Measurements from ENCODE around the gene MFRP.

MFRP gene

DNA sequence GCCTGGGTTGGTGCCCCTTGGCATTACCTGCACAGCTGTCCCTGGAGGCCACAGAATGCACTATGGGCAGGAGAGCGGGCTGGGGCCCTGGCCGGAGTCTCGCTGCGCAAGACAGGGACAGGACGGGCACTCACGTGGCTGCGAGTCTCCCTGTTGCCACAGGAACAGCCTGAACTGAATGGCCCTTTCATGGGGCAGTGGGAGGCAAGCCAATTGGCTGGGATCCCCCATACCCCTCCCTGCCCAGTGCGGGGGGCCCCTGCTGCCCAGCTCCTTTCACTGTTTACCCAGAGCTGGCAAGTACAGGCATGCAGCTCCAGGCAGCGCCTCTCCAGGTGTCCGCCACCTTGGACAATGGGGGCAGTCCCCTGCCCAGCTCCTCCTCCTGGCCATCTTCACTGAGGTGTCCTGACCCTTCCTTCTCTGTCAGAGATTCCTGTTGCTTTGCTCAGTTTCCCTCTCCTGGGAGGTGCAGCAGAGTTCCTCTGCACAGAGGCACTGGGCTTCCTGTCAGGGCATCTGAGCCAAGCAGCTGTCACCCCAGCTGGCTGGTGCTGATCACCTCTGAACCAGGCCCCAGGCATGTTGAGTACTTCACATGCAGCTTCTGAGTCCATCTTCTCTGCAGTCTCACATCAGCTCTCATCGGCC, 29.8 kb upstream of the MFRP start:
- DNase-seq (ENCODE audit: insufficient read length, low spot score) (peak; percentile 8), FAIRE-seq (no peak)
- TF ChIP-seq, protein P1, sequence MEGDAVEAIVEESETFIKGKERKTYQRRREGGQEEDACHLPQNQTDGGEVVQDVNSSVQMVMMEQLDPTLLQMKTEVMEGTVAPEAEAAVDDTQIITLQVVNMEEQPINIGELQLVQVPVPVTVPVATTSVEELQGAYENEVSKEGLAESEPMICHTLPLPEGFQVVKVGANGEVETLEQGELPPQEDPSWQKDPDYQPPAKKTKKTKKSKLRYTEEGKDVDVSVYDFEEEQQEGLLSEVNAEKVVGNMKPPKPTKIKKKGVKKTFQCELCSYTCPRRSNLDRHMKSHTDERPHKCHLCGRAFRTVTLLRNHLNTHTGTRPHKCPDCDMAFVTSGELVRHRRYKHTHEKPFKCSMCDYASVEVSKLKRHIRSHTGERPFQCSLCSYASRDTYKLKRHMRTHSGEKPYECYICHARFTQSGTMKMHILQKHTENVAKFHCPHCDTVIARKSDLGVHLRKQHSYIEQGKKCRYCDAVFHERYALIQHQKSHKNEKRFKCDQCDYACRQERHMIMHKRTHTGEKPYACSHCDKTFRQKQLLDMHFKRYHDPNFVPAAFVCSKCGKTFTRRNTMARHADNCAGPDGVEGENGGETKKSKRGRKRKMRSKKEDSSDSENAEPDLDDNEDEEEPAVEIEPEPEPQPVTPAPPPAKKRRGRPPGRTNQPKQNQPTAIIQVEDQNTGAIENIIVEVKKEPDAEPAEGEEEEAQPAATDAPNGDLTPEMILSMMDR (IDR thresholded peaks at IDR 0.05; ENCODE audit: insufficient read depth, missing control alignments): no peak

DNA sequence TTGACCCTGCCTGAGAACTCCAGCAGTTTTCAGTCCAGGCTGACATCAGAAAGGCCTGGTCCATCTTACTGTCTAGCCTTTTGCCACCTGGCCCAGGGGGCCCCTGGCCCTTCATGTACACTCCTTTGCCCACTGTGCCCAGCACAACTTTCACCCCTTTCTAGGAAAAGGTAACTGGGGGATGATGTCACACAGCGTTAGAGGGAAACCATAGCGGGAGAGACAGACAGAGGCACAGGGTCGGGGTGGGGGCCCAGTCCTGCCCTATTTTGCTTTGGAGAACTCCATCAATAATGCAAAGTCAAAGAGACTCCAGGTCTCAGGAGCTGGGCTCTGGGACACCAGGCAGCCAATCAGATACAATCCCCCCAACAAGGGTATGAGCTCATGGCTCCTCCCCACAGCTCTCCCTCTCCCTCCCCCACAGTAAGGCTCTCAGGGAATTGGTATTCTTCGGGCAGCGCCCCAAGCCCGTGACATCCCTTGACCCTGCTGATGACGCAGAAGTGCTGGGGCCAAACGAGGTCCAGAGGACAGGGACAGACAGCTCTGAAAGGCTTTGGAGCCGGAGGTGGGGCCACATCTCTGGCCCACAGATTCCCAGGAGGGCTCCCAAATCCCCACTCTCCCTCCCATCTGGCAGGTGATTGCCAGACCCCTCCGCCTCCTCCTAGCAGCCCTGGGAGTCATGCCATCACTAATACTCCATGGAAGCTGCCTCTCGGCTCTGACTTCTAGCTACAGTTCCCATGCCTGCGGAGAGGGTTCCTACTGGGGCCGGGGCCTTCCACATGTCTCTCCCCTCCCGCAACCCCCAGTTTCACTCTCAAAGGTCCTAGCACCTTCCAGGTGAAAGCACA, 29.1 kb upstream of the MFRP start:
- FAIRE-seq (no peak), DNase-seq (ENCODE audit: insufficient read length, low spot score) (peak; percentile 17)
- TF ChIP-seq, protein P1 (IDR thresholded peaks at IDR 0.05; ENCODE audit: insufficient read depth, missing control alignments): no peak

DNA sequence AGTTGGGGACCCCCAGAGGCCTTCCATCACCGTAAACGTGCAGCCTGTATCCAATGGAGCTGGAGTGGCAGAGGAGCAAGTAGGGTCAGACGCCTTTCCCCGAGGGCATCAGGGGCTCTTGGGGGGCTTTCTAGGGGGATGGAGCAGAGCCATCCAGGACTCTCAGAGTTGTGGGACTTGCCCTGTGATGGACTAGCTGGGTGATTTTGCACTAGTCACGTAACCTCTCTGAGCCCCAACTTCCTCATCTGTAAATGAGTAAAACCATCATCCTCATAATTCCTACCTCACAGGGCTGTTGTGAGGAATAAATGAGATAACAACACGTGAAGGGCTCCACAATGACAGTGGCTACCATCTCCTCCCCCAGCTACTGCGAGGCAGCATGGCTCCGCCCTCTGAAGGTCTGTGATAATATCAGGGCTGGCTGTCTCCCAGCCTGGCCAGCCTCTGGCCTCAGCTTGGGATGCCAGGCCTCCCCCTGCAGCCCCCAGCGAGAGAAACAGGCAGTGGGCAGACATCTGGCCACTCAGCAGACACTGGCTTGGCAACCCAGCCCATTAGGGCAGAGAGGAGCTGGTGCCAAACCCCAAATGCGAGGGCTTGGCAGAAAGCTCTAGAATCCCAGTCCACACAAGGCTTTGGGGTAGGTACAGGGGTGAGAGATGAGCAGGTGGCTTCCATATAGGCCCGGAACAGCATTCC, 28.3 kb upstream of the MFRP start:
- FAIRE-seq (no peak), DNase-seq (ENCODE audit: insufficient read length, low spot score) (no peak)
- TF ChIP-seq, protein P1 (IDR thresholded peaks at IDR 0.05; ENCODE audit: insufficient read depth, missing control alignments): no peak

DNA sequence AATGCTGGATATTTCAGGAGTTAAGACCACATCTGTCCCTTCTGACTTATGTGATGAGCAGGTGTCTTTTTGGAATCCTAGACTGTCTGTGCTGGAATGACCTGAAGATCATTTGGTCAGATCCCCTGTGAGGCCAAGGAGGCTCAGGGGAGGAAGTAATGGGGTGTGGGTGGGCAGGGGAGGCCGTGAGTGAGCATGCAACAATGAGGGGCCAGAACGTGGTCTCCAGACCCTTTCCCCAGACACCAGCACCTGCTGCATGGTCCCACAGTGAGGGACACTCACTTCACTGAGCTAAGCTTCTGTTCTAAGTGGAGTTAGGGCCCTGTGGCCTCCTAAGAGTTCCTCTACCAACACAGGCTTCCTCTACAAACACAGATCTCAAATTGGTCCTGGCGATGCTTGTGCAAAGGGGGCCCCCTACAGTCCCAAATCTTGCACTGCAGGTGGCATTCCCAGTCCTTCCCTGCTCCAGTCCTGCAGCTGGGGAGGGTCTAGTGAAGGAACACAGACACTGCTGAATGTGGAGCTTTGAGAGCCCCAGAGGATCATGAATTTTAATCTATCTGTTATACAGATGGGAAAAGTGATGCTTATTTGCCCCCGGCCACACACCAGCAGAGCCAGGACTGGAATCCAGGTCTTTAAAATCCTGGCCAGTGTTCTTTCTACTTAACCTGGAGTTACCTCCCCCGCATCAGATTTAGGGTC, 27.6 kb upstream of the MFRP start:
- FAIRE-seq: no peak
- TF ChIP-seq, protein P1 (IDR thresholded peaks at IDR 0.05; ENCODE audit: insufficient read depth, missing control alignments): peak; percentile 97

DNA sequence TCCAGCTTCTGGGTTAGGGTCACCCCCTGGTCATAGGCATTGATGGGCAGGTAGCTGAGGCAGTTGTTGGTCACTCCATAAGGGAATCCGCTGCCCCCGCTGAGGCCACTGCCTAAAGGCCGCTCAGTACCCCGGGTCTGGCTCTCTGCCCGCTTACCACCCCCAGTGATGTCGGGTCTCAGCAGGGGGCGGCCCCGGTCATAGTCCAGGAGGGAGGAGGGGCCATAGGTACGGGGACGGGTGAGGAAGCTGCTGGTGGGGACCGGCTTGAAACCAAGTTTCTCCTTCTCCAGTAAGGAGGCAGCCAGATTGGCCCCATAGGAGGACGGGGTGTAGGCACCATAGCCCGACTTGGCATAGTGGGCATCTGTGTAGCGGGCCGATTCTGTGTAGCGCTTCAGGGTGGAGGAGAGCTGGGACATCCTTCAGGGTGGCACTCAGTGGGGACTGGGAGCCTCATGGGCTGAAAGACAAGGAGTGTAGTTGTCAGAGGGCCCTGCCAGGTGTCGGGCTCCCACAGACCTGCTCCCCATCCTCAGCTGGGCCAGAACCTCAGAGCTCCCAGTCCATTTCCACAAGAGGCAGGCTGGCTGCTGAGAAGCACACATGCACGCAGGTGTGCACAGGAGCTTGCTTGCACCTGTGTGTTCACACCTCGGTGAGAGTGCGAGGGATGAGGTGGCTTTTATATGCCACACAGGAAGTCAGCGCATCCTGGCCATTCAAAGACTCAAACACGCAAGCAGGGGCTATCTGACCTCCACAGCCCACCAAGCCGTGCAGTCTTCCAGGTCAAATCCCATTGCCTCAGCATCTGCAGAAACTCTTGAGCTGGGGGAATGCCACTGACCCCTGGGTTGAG, 26.8 kb upstream of the MFRP start:
- no peak for FAIRE-seq
- DNase-seq (ENCODE audit: insufficient read length, low spot score): no peak
- TF ChIP-seq, protein P1 (IDR thresholded peaks at IDR 0.05; ENCODE audit: insufficient read depth, missing control alignments): no peak

More for the DNA sequence above, 27.6 kb upstream of the MFRP start:
- peak; percentile 10 for DNase-seq (ENCODE audit: insufficient read length, low spot score)
